H9 (cell line): ENCODE measurements around the gene DNAJA4. TPM values are rescaled to one million over a fixed set of nuclear protein-coding genes. Genes with fewer than 3 reads are reported as not detected.

ENCODE experiments used
- DNase-seq: peaks from one replicate; pipeline ENCODE4 v3.0.0-alpha.2; 2017
- H2AFZ ChIP-seq: one replicate; pipeline ENCODE4 v1.6.1; 2013; ENCODE audit warnings: mild to moderate bottlenecking, low read length, control low read depth, moderate library complexity
- H2AK5ac ChIP-seq: 2 replicates; pipeline ENCODE4 v1.6.1; 2013; ENCODE audit warnings: low read length, control low read depth, mixed read lengths; ENCODE audit not compliant: insufficient read length
- H2BK120ac ChIP-seq: one replicate; pipeline ENCODE4 v1.6.1; 2013; ENCODE audit warnings: low read depth, mild to moderate bottlenecking, low read length, control low read depth, inconsistent platforms; ENCODE audit not compliant: poor library complexity, severe bottlenecking
- H2BK12ac ChIP-seq: 2 replicates; pipeline ENCODE4 v1.6.1; 2013; ENCODE audit warnings: low read length, control low read depth, mixed read lengths, low read depth; ENCODE audit not compliant: insufficient read length
- H2BK15ac ChIP-seq: 2 replicates; pipeline ENCODE4 v1.6.1; 2013; ENCODE audit warnings: low read depth, low read length, control low read depth
- H2BK20ac ChIP-seq: one replicate; pipeline ENCODE4 v1.6.1; 2013; ENCODE audit warnings: low read depth, mild to moderate bottlenecking, low read length, control low read depth, inconsistent platforms; ENCODE audit not compliant: poor library complexity, severe bottlenecking
- H2BK5ac ChIP-seq: 2 replicates; pipeline ENCODE4 v1.6.1; 2013; ENCODE audit warnings: low read length, control low read depth, mixed read lengths; ENCODE audit not compliant: insufficient read length
- H3K14ac ChIP-seq: 2 replicates; pipeline ENCODE4 v1.6.1; 2013; ENCODE audit warnings: low read length, control low read depth; ENCODE audit not compliant: insufficient read depth
- H3K18ac ChIP-seq: 2 replicates; pipeline ENCODE4 v1.6.1; 2013; ENCODE audit warnings: low read depth, mild to moderate bottlenecking, mixed read lengths, low read length, control low read depth; ENCODE audit not compliant: insufficient read length
- H3K23ac ChIP-seq: 2 replicates; pipeline ENCODE4 v1.6.1; 2013; ENCODE audit warnings: low read length, control low read depth, mixed read lengths, low read depth; ENCODE audit not compliant: insufficient read length
- H3K23me2 ChIP-seq: 2 replicates; pipeline ENCODE4 v1.6.1; 2013; ENCODE audit warnings: low read depth, mild to moderate bottlenecking, mixed read lengths, low read length, control low read depth; ENCODE audit not compliant: insufficient read length, poor library complexity, severe bottlenecking
- H3K27ac ChIP-seq: 2 replicates; pipeline ENCODE4 v1.5.1; 2013; ENCODE audit warnings: low read length, control low read depth, mixed read lengths, low read depth; ENCODE audit not compliant: insufficient read length
- H3K27me3 ChIP-seq: 2 replicates; pipeline ENCODE4 v1.6.1; 2013; ENCODE audit warnings: low read length, control low read depth, inconsistent platforms; ENCODE audit not compliant: insufficient read depth
- H3K4ac ChIP-seq: 2 replicates; pipeline ENCODE4 v1.6.1; 2013; ENCODE audit warnings: low read depth, mild to moderate bottlenecking, control low read depth, inconsistent platforms, low read length, moderate library complexity
- H3K4me1 ChIP-seq: 2 replicates; pipeline ENCODE4 v1.6.1; 2013; ENCODE audit warnings: low read length, control low read depth, inconsistent platforms; ENCODE audit not compliant: insufficient read depth
- H3K4me2 ChIP-seq: 2 replicates; pipeline ENCODE4 v1.6.1; 2013; ENCODE audit warnings: low read length, control low read depth, mixed read lengths; ENCODE audit not compliant: insufficient read length, insufficient read depth
- H3K56ac ChIP-seq: 2 replicates; pipeline ENCODE4 v1.6.1; 2013; ENCODE audit warnings: low read depth, mild to moderate bottlenecking, mixed read lengths, low read length, control low read depth; ENCODE audit not compliant: insufficient read length
- H3K79me1 ChIP-seq: 2 replicates; pipeline ENCODE4 v1.6.1; 2013; ENCODE audit warnings: low read depth, mild to moderate bottlenecking, moderate library complexity, low read length, control low read depth, inconsistent platforms; ENCODE audit not compliant: insufficient read depth, poor library complexity, severe bottlenecking
- H3K79me2 ChIP-seq: 2 replicates; pipeline ENCODE4 v1.6.1; 2013; ENCODE audit warnings: low read length, control low read depth, inconsistent platforms; ENCODE audit not compliant: insufficient read depth
- H3K9ac ChIP-seq: 2 replicates; pipeline ENCODE4 v1.6.1; 2013; ENCODE audit warnings: low read length, control low read depth, mixed read lengths; ENCODE audit not compliant: insufficient read length; ENCODE audit errors: extremely low read depth
- H3K9me3 ChIP-seq: one replicate; pipeline ENCODE4 v1.6.1; 2013; ENCODE audit warnings: low read depth, low read length, inconsistent platforms; ENCODE audit not compliant: control insufficient read depth
- H3T11ph ChIP-seq: one replicate; pipeline ENCODE4 v1.6.1; 2013; ENCODE audit warnings: mild to moderate bottlenecking, low read length, control low read depth, inconsistent platforms
- H4K20me1 ChIP-seq: one replicate; pipeline ENCODE4 v1.6.1; 2013; ENCODE audit not compliant: control insufficient read depth, insufficient read length, insufficient read depth
- H4K5ac ChIP-seq: 2 replicates; pipeline ENCODE4 v1.6.1; 2013; ENCODE audit warnings: low read depth, mild to moderate bottlenecking, mixed read lengths, low read length, control low read depth; ENCODE audit not compliant: insufficient read length
- H4K8ac ChIP-seq: replicated peaks from 2 replicates; pipeline ENCODE4 v1.6.1; 2013; ENCODE audit warnings: low read length, control low read depth, mixed read lengths, low read depth; ENCODE audit not compliant: insufficient read length
- H4K91ac ChIP-seq: 2 replicates; pipeline ENCODE4 v1.6.1; 2013; ENCODE audit warnings: low read depth, mild to moderate bottlenecking, moderate library complexity, mixed read lengths, low read length, control low read depth; ENCODE audit not compliant: insufficient read length
- H3K27ac Mint-ChIP-seq, 3 experiments: 2 replicates in 2 of 3; 3 replicates in 1 of 3; pipeline ENCODE4 v1.8.0; 2020 to 2021; ENCODE audit warnings: mixed read lengths in 3 of 3, mild to moderate bottlenecking in 1 of 3, moderate library complexity in 1 of 3
- H3K27me3 Mint-ChIP-seq: 2 replicates; pipeline ENCODE4 v1.8.0; 2021; ENCODE audit warnings: low read depth, mild to moderate bottlenecking, moderate library complexity, mixed read lengths
- H3K36me3 Mint-ChIP-seq, 3 experiments: 2 replicates in 2 of 3; 3 replicates in 1 of 3; pipeline ENCODE4 v1.8.0; 2020 to 2021; ENCODE audit warnings: low read depth in 3 of 3, mixed read lengths in 3 of 3; ENCODE audit not compliant: insufficient read depth in 1 of 3
- H3K4me1 Mint-ChIP-seq, 2 experiments: 2 replicates each; pipeline ENCODE4 v1.8.0; 2020; ENCODE audit warnings: mixed read lengths in 2 of 2
- H3K4me3 Mint-ChIP-seq, 2 experiments: 2 replicates in 1 of 2; 3 replicates in 1 of 2; pipeline ENCODE4 v1.8.0; 2020 to 2021; ENCODE audit warnings: mild to moderate bottlenecking in 2 of 2, mixed read lengths in 2 of 2, moderate library complexity in 1 of 2
- H3K9me3 Mint-ChIP-seq, 2 experiments: 2 replicates in 1 of 2; 3 replicates in 1 of 2; pipeline ENCODE4 v1.8.0; 2020; ENCODE audit warnings: mild to moderate bottlenecking in 2 of 2, mixed read lengths in 2 of 2, moderate library complexity in 1 of 2
- WGBS: extraction: QIAGEN DNeasy Blood & Tissue Kit; methylation state at CpG from one replicate; pipeline ENCODE4 v1.1.7; 2013; ENCODE audit warnings: missing lambda C conversion rate, low lambda C conversion rate, mixed read lengths; ENCODE audit not compliant: insufficient read length; ENCODE audit errors: extremely low coverage; 5-methylcytosine and 5-hydroxymethylcytosine counted together
- total RNA-seq: library from RNA; stranded (reverse); gene quantifications from 2 replicates; pipeline ENCODE4 v1.2.1, GENCODE V29; 2021
- TF ChIP-seq, protein P1 (sequence below): fragments of 200-600 bp; sonication (generic); conservative IDR thresholded peaks from 3 replicates; pipeline ENCODE4 v1.8.0; 2021; ENCODE audit warnings: antibody characterized with exemption, mild to moderate bottlenecking

DNAJA4 gene
- total RNA-seq, 1 experiment from 2014 or later, result 0.13 TPM

DNA sequence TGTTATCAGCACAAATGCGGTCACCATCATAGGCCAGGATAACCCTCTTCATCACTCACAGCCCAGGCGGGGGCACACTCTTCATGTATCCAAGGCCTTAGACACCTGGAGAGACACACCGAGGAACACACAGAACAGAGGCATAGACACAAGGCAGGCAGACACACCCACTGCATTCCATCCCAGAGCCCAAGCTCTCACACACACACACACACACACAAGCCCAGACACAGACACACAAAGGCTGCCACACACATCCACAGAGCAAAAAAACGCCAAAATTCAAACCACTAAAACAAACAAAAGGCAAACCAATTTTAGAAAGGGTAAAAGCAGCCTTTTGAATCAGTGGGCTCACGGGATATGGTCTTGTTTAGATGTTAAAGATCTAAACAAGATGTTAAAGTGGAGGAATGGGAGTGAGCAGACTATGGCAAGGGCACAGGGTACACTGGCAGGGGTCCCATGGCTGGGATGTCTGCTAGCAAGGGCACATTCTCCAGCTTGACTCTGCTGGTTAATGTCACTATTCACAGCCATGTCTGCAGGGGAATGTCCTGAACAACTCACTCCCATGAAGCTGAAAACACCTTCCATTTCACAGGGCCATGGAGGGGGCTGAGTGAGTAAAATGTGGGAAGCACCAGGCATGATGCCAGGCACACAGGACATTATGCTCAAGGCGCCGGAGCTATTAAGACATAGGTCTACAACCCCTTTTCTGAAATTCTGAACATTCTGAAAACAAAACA lies 60.9 kb downstream of the DNAJA4 start:
- H3K79me2 ChIP-seq, result no peaks in the 10 kb centered on the region
- H4K20me1 ChIP-seq, result no peaks in the 10 kb centered on the region
- Mint-ChIP-seq H3K27me3 (no peaks in the 10 kb centered on the region; the same call in none of the 2 replicates), H3K4me1 (peaks cover 23 to 41% of the 10 kb centered on the region in 2 experiments), H3K36me3 (no peaks in the 10 kb centered on the region), H3K4me3 (no peak overlapping the region), H3K9me3 (no peaks in the 10 kb centered on the region), H3K27ac (peak overlapping the region in 2 of 3 experiments; percentile 13 to 29; a peak in 2 of 7 replicates)
- no peaks in the 10 kb centered on the region for H3K9me3 ChIP-seq
- no peak overlapping the region for H3K14ac ChIP-seq
- H4K8ac ChIP-seq, result no peak overlapping the region
- no peak overlapping the region for H4K5ac ChIP-seq
- no CpG with 5 or more reads among the region's 7 CpGs for WGBS
- H3T11ph ChIP-seq, result no peak overlapping the region
- no peak overlapping the region for H3K4ac ChIP-seq
- TF ChIP-seq, protein P1, sequence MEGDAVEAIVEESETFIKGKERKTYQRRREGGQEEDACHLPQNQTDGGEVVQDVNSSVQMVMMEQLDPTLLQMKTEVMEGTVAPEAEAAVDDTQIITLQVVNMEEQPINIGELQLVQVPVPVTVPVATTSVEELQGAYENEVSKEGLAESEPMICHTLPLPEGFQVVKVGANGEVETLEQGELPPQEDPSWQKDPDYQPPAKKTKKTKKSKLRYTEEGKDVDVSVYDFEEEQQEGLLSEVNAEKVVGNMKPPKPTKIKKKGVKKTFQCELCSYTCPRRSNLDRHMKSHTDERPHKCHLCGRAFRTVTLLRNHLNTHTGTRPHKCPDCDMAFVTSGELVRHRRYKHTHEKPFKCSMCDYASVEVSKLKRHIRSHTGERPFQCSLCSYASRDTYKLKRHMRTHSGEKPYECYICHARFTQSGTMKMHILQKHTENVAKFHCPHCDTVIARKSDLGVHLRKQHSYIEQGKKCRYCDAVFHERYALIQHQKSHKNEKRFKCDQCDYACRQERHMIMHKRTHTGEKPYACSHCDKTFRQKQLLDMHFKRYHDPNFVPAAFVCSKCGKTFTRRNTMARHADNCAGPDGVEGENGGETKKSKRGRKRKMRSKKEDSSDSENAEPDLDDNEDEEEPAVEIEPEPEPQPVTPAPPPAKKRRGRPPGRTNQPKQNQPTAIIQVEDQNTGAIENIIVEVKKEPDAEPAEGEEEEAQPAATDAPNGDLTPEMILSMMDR, result no peak
- H2BK20ac ChIP-seq, result no peak overlapping the region
- no peak overlapping the region for H2BK12ac ChIP-seq
- no peak overlapping the region for H2BK5ac ChIP-seq
- no peak overlapping the region for H2BK15ac ChIP-seq
- H3K79me1 ChIP-seq, result no peaks in the 10 kb centered on the region
- H3K56ac ChIP-seq, result no peak overlapping the region
- no peak overlapping the region for H3K9ac ChIP-seq
- H2BK120ac ChIP-seq, result no peak overlapping the region
- peaks cover 7% of the 10 kb centered on the region; the same call in 1 of the 2 replicates for H3K4me1 ChIP-seq
- no peak overlapping the region for H2AK5ac ChIP-seq
- no peak overlapping the region for H3K18ac ChIP-seq
- H3K27me3 ChIP-seq, result no peaks in the 10 kb centered on the region
- H3K23ac ChIP-seq, result no peak overlapping the region
- DNase-seq, result no peak
- H2AFZ ChIP-seq, result no peak overlapping the region
- H4K91ac ChIP-seq, result no peak overlapping the region
- H3K4me2 ChIP-seq, result no peak overlapping the region
- H3K23me2 ChIP-seq, result no peaks in the 10 kb centered on the region
- no peak overlapping the region for H3K27ac ChIP-seq
